IPS-15b (cell line): Measurements from ENCODE around the gene TSPAN11.

ENCODE experiments used
- H3K27me3 ChIP-seq: one replicate; pipeline ENCODE4 v1.6.1; 2013; ENCODE audit warnings: low read length; ENCODE audit not compliant: control insufficient read depth, insufficient read depth
- H3K36me3 ChIP-seq: one replicate; pipeline ENCODE4 v1.6.1; 2013; ENCODE audit warnings: low read length; ENCODE audit not compliant: control insufficient read depth, insufficient read depth
- H3K4me1 ChIP-seq: one replicate; pipeline ENCODE4 v1.6.1; 2013; ENCODE audit warnings: mild to moderate bottlenecking, low read length; ENCODE audit not compliant: control insufficient read depth, insufficient read depth
- H3K4me3 ChIP-seq: one replicate; pipeline ENCODE4 v1.5.1; 2013; ENCODE audit warnings: low read depth, low read length
- H3K9ac ChIP-seq: one replicate; pipeline ENCODE4 v1.6.1; 2013; ENCODE audit warnings: low read depth, mild to moderate bottlenecking, low read length
- H3K9me3 ChIP-seq: one replicate; pipeline ENCODE4 v1.6.1; 2013; ENCODE audit warnings: mild to moderate bottlenecking, low read length; ENCODE audit not compliant: control insufficient read depth, insufficient read depth

The TSPAN11 gene

GRCh38 chr12:30914986-30915591 is 11.5 kb upstream of the TSPAN11 start:
- Histone ChIP-seq H3K36me3 (no peaks in the 10 kb centered on the region), H3K27me3 (no peaks in the 10 kb centered on the region), H3K4me3 (no peak overlapping the region), H3K9me3 (no peaks in the 10 kb centered on the region), H3K4me1 (peaks cover 6% of the 10 kb centered on the region), H3K9ac (no peak overlapping the region)

GRCh38 chr12:30923057-30923456 is 3.5 kb upstream of the TSPAN11 start:
- Histone ChIP-seq H3K4me1 (peaks cover 13% of the 10 kb centered on the region), H3K27me3 (peaks cover 44% of the 10 kb centered on the region), H3K9me3 (no peaks in the 10 kb centered on the region), H3K4me3 (no peak overlapping the region), H3K9ac (no peak overlapping the region), H3K36me3 (no peaks in the 10 kb centered on the region)

DNA sequence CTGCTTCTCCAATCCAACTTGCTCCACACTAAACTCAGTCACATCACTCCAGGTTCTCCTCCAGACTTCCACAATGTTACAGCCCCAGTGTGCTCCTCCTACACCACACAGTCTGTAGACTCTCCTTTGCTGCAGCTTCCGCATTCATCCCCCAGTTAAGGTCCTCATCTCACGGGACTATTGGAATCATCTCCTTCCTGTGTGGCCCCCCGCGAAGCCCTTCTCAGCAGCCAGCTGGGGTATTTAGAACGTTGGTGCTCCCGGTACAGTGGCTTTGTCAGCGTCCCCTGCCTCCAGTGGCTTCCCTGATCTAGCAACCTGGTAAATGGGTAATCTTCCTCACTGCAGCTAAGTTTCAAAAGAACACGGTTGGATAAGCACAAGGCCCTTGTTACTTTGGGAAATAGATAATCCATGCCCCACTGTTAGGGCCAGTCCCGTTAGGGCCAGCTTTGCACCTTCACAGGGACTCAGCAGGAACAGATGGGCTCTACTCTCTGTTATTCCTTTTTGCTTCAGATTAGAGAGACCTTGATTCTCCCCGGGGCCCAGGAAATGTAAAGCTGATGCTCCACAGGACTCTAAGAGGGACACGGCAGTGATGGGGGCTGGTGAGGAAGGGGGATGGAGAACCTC is 823 bp upstream of the TSPAN11 start:
- H3K9ac ChIP-seq, result no peak overlapping the region
- H3K27me3 ChIP-seq, result peaks cover 54% of the 10 kb centered on the region
- peaks cover 13% of the 10 kb centered on the region for H3K4me1 ChIP-seq
- no peaks in the 10 kb centered on the region for H3K36me3 ChIP-seq
- no peaks in the 10 kb centered on the region for H3K9me3 ChIP-seq
- H3K4me3 ChIP-seq, result peak overlapping the region; percentile 62

GRCh38 chr12:30927222-30927611 is 669 bp downstream of the TSPAN11 start:
- peak overlapping the region; percentile 62 for H3K4me3 ChIP-seq
- peaks cover 54% of the 10 kb centered on the region for H3K27me3 ChIP-seq
- no peaks in the 10 kb centered on the region for H3K9me3 ChIP-seq

GRCh38 chr12:30928356-30929244 is 2.1 kb downstream of the TSPAN11 start:
- Histone ChIP-seq H3K9ac (no peak overlapping the region), H3K27me3 (peaks cover 47% of the 10 kb centered on the region), H3K4me1 (peaks cover 13% of the 10 kb centered on the region), H3K4me3 (no peak overlapping the region), H3K36me3 (no peaks in the 10 kb centered on the region), H3K9me3 (no peaks in the 10 kb centered on the region)

More at GRCh38 chr12:30927222-30927611, 669 bp downstream of the TSPAN11 start:
- Histone ChIP-seq H3K36me3 (no peaks in the 10 kb centered on the region), H3K4me1 (peaks cover 13% of the 10 kb centered on the region), H3K9ac (no peak overlapping the region)

- Histone ChIP-seq H3K4me3 (no peak overlapping the region), H3K9me3 (no peaks in the 10 kb centered on the region), H3K27me3 (peaks cover 34% of the 10 kb centered on the region), H3K9ac (no peak overlapping the region), H3K36me3 (no peaks in the 10 kb centered on the region), H3K4me1 (peaks cover 13% of the 10 kb centered on the region)
Observed at GRCh38 chr12:30930238-30930637, 3.7 kb downstream of the TSPAN11 start.

DNA sequence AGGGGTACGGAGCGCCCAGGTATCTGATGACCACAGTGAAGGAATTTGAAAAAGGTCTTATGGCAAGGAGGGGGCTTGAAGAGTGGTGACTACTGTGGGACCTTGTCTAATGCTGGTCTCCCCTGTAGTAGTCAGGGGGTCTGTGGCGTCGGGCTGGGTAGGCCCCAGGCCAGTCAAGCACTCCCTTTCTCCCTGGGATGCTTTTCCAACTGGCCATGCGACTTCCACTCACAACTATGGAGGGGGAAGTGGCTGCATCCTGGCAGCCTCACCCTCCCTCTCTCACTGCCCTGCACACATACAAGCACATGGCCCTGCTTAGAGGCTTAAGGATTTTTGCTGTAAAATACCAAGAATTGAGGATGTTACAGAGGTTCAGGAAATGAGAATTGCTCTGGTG is 4.1 kb downstream of the TSPAN11 start:
- Histone ChIP-seq H3K9ac (no peak overlapping the region), H3K36me3 (no peaks in the 10 kb centered on the region)

DNA sequence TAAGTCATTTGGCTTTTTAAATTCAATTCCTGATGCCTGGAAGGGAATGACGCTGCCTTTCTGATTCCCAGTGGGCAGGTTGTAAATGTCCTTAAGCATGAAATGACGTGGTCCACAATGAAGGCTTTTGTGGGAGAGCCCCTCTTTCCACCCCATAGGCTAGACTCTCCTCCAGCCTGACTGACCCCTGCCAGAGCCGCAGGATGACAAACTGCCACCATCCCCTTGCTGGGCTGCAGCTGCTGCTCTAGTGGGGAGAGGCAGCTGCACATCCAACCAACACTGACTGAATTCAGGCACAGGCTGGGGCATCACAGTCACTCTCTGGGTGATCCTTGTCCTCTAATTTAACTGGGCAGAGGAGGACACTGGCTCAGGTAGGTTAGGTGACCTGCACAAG is 6.3 kb downstream of the TSPAN11 start:
- no peak overlapping the region for H3K4me3 ChIP-seq

More for the DNA sequence above, 4.1 kb downstream of the TSPAN11 start:
- Histone ChIP-seq H3K4me1 (peaks cover 9% of the 10 kb centered on the region), H3K4me3 (no peak overlapping the region), H3K9me3 (no peaks in the 10 kb centered on the region), H3K27me3 (peaks cover 30% of the 10 kb centered on the region)

DNA sequence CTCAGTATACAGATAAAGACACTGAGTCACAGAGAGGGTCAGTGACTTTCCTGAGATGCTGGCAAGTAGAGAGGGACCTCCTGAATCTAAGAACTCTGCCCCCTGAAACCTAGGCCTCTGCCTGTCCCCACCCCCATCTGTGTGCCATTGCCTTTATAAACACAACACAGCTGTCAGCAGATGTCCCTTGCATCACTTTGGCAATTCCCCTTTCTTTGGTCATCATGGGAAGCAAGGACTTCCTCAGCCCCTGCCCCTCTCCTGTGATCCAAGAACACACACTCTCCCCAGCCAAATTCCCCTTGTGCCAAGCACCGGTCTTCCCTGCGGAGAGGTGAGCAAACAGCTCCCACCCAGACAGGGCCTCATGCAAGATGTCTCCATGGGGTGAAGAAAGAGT is 8.3 kb downstream of the TSPAN11 start:
- Histone ChIP-seq H3K36me3 (no peaks in the 10 kb centered on the region), H3K9ac (no peak overlapping the region), H3K4me3 (no peak overlapping the region), H3K27me3 (no peaks in the 10 kb centered on the region), H3K4me1 (no peaks in the 10 kb centered on the region), H3K9me3 (no peaks in the 10 kb centered on the region)

More for the DNA sequence above, 6.3 kb downstream of the TSPAN11 start:
- Histone ChIP-seq H3K9me3 (no peaks in the 10 kb centered on the region), H3K9ac (no peak overlapping the region), H3K36me3 (no peaks in the 10 kb centered on the region), H3K4me1 (no peaks in the 10 kb centered on the region), H3K27me3 (peaks cover 12% of the 10 kb centered on the region)

GRCh38 chr12:30936036-30936435 is 9.5 kb downstream of the TSPAN11 start:
- no peaks in the 10 kb centered on the region for H3K27me3 ChIP-seq
- H3K4me1 ChIP-seq, result no peaks in the 10 kb centered on the region
- H3K9me3 ChIP-seq, result no peaks in the 10 kb centered on the region
- no peaks in the 10 kb centered on the region for H3K36me3 ChIP-seq
- H3K4me3 ChIP-seq, result no peak overlapping the region
- H3K9ac ChIP-seq, result no peak overlapping the region

GRCh38 chr12:30939234-30939633 is 12.7 kb downstream of the TSPAN11 start:
- no peak overlapping the region for H3K4me3 ChIP-seq
- no peaks in the 10 kb centered on the region for H3K36me3 ChIP-seq
- H3K9me3 ChIP-seq, result no peaks in the 10 kb centered on the region
- H3K27me3 ChIP-seq, result no peaks in the 10 kb centered on the region
- H3K9ac ChIP-seq, result no peak overlapping the region
- no peaks in the 10 kb centered on the region for H3K4me1 ChIP-seq
